ENCODE results near the gene RGS11. TPM values are rescaled to one million over a fixed set of nuclear protein-coding genes. Genes with fewer than 3 reads are reported as not detected.

The RGS11 gene
- total RNA-seq, result not detected

DNA sequence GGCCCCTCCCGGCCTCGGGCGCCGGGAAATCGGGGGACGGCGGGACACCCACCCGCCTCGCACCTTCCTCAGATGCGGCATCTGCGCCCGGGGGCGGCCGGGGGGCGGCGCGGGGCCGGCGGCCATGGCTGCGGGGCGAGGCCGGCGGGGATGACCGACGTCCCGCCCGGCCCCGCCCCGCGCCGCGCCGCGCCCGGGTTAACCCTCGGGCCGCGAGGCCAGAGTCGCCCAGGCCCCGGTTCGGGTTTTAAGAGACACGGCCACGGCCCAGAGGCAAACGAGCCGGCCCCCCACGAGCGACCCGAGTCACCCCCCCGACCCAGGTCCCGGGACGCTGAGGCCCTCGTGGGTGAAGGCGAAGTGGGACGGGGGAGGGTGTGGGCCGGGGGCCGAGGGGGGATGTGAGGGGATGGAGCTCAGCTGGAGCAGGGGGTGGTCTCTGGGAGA, at the start of gene RGS11:
RGS11 (minus strand) TSS at position 159 of the 447 bp plus-strand sequence; CDS start at position 126, 33 bp downstream.
- Mint-ChIP-seq H3K4me1 (ENCODE audit: low read depth) (peaks cover 8% of the 10 kb centered on the region), H3K4me3 (peak within 1 kb of the TSS; percentile 21), H3K27me3 (peaks cover 21% of the 10 kb centered on the region), H3K27ac (no peak within 1 kb of the TSS), H3K36me3 (ENCODE audit: low read depth) (no peaks in the 10 kb centered on the region), H3K9me3 (no peaks in the 10 kb centered on the region)
- DNase-seq (no peak), ATAC-seq (no peak)
- ChIA-PET POLR2A (no interaction called here), CTCF (no interaction called here)
- TF ChIP-seq, protein P1, sequence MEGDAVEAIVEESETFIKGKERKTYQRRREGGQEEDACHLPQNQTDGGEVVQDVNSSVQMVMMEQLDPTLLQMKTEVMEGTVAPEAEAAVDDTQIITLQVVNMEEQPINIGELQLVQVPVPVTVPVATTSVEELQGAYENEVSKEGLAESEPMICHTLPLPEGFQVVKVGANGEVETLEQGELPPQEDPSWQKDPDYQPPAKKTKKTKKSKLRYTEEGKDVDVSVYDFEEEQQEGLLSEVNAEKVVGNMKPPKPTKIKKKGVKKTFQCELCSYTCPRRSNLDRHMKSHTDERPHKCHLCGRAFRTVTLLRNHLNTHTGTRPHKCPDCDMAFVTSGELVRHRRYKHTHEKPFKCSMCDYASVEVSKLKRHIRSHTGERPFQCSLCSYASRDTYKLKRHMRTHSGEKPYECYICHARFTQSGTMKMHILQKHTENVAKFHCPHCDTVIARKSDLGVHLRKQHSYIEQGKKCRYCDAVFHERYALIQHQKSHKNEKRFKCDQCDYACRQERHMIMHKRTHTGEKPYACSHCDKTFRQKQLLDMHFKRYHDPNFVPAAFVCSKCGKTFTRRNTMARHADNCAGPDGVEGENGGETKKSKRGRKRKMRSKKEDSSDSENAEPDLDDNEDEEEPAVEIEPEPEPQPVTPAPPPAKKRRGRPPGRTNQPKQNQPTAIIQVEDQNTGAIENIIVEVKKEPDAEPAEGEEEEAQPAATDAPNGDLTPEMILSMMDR (IDR thresholded peaks at IDR 0.05), result no peak
- intact Hi-C loops (cut with micrococcal nuclease), result no loop called here

DNA sequence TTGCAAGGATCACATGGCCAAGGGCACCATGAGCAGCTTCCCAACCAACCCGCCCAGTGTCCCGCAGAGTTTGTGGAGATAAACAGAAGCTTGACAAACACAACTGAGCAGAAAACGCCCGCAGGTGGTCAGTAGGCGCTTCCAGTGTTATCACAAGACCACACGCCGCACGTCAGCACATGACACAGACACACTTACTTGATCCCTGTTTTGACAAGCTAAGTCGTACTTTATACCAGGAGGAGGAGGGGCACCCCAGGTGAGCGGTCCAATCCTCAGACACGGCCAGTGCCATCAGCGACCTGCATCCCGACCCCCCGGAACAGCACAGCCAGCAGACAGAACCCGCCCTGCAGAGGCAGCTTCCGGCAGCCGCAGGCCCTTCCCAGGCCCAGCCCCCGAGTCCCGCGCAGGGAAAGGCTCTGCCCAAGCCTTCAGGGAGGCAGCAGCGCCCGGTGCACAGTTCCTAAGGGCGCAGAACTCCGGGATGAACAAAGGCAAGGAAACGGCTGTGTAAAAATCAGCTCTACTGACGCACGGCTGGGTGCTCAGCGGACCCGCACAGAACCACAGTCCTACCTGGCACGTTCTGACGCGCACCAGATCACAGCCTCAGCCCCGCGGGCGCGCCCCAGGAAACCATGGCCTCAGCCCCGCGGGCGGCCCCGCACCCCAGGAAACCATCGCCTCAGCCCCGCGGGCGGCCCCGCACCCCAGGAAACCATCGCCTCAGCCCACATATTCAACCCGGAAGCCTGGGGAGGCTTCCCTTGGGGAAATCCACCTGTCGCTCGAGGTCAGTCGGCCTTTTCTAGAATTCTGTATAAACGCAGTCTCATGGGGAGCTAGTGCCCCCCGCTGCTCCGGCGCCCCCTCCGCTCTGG, 48.9 kb upstream of the RGS11 start:
- intact Hi-C loops (cut with micrococcal nuclease), result loop anchor here (5.0 kb wide), 1 partner anchor 87 kb away; no protein-coding TSS in a partner anchor
- DNase-seq, result peak; percentile 64
- H3K9me3 Mint-ChIP-seq, result no peaks in the 10 kb centered on the region
- POLR2A ChIA-PET, result interaction anchor here (0.8 to 1.4 kb wide), 3 partner anchors 13 to 71 kb away, joined by 3 to 4 read pairs (median 3); no protein-coding TSS in a partner anchor
- H3K36me3 Mint-ChIP-seq (ENCODE audit: low read depth), result peaks cover 6% of the 10 kb centered on the region
- peak overlapping the region; percentile 64 for H3K27ac Mint-ChIP-seq
- peaks cover 48% of the 10 kb centered on the region for H3K4me1 Mint-ChIP-seq (ENCODE audit: low read depth)
- no peaks in the 10 kb centered on the region for H3K27me3 Mint-ChIP-seq
- CTCF ChIA-PET, result interaction anchor here (0.6 to 0.7 kb wide), 2 partner anchors 67 to 228 kb away, joined by 3 read pairs; no protein-coding TSS in a partner anchor
- TF ChIP-seq, protein P1 (IDR thresholded peaks at IDR 0.05), result no peak
- H3K4me3 Mint-ChIP-seq, result peak overlapping the region; percentile 61
- peak; percentile 52 for ATAC-seq

DNA sequence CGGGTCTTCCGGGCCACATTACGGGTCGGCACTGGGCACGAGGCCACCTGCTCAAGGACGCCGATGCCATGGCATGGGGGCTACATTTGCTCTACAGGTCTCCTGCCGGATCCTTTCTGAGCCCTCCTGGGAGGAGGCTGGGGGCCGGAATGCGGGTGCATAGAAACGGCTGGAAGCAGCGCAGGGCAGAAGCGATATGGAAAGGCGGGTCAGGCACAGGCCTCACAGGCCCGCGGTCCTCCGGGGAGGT, 48.4 kb upstream of the RGS11 start:
- Mint-ChIP-seq H3K4me1 (ENCODE audit: low read depth) (peaks cover 52% of the 10 kb centered on the region), H3K27me3 (no peaks in the 10 kb centered on the region), H3K27ac (no peak overlapping the region), H3K9me3 (no peaks in the 10 kb centered on the region), H3K36me3 (ENCODE audit: low read depth) (peaks cover 8% of the 10 kb centered on the region), H3K4me3 (no peak overlapping the region)
- intact Hi-C loops (cut with micrococcal nuclease), result loop anchor here (5.0 kb wide), 1 partner anchor 87 kb away; no protein-coding TSS in a partner anchor
- TF ChIP-seq, protein P1 (IDR thresholded peaks at IDR 0.05), result no peak
- ChIA-PET CTCF (interaction anchor here (0.7 kb wide), 1 partner anchor 228 kb away, joined by 3 read pairs; no protein-coding TSS in a partner anchor), POLR2A (interaction anchor here (0.8 to 1.4 kb wide), 2 partner anchors 27 to 70 kb away, joined by 3 to 4 read pairs; no protein-coding TSS in a partner anchor)
- DNase-seq (no peak), ATAC-seq (no peak)

DNA sequence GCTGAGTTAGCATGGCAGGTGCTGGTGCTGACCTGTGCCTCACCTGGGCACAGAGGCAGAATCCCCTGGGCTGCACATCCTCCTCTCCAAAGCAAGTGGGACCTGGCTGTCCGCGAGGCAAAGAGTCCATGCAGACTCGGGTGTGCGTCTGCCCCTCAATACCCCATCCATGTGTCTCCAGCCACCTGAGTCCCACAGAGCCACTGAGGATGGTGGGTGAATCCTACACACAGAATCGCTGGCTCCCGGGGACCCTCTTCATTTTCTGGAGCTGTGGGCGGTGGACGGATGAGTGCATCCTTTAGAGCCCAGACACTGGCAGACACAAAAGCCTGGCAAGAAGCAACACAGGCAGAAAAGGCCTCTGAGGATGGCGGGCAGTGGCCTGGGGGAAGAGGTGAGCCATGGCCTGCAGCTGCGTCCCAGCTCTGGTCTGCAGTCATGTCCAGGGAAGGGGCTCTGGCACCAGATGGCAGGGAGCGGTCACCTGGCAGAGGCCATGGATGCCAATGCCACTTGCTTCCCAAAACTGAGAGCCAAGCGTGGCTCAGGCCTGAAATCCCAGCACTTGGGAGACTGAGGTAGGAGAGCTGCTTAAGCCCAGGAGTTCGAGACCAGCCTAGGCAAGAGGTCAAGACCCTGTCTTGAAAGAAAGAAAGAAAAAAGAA, 46.9 kb upstream of the RGS11 start:
- H3K9me3 Mint-ChIP-seq, result no peaks in the 10 kb centered on the region
- TF ChIP-seq, protein P1 (IDR thresholded peaks at IDR 0.05), result no peak
- H3K4me1 Mint-ChIP-seq (ENCODE audit: low read depth), result peaks cover 54% of the 10 kb centered on the region
- H3K27ac Mint-ChIP-seq, result no peak overlapping the region
- no peak overlapping the region for H3K4me3 Mint-ChIP-seq
- H3K27me3 Mint-ChIP-seq, result no peaks in the 10 kb centered on the region
- peaks cover 10% of the 10 kb centered on the region for H3K36me3 Mint-ChIP-seq (ENCODE audit: low read depth)
- no peak for ATAC-seq
- ChIA-PET CTCF (no interaction called here), POLR2A (interaction anchor here (0.5 to 1.1 kb wide), 3 partner anchors 13 to 101 kb away, joined by 3 read pairs; no protein-coding TSS in a partner anchor)
- intact Hi-C loops (cut with micrococcal nuclease), result loop anchor here (5.0 kb wide), 1 partner anchor 85 kb away; no protein-coding TSS in a partner anchor
- no peak for DNase-seq
